ENCODE measurements around the gene KCNQ5. TPM values are rescaled to one million over a fixed set of nuclear protein-coding genes. Genes with fewer than 3 reads are reported as not detected.

KCNQ5 gene
- total and polyA plus RNA-seq, 2 of the 8 experiments (the other 6 are each of a cell fraction or from before 2014, with no cell fraction given) = 0.83 to 1.2 TPM

- Histone ChIP-seq H2BK20ac (ENCODE audit: low read length) (no peak overlapping the region), H3K27me3 (replicated peaks in 1 of 4; ENCODE audit: control insufficient read depth in 3 of 4, extremely low read depth in 1 of 4, insufficient read depth in 3 of 4, low read length in 3 of 4) (no peaks in the 10 kb centered on the region), H2BK15ac (ENCODE audit: low read length) (no peak overlapping the region), H3K4me1 (replicated peaks in 1 of 4; ENCODE audit: control insufficient read depth in 3 of 4, insufficient read depth in 4 of 4, low read length in 3 of 4) (no peaks in the 10 kb centered on the region), H3K79me1 (ENCODE audit: low read depth, low read length) (no peaks in the 10 kb centered on the region), H3K9me3 (ENCODE audit: insufficient read depth in 2 of 2, low read depth in 1 of 2, low read length in 1 of 2) (no peaks in the 10 kb centered on the region), H3K18ac (ENCODE audit: extremely low read depth, low read length) (no peak overlapping the region), H3K9ac (replicated peaks in 1 of 4; ENCODE audit: extremely low read depth in 1 of 4, low read depth in 3 of 4, low read length in 3 of 4) (no peak overlapping the region), H3K56ac (replicated peaks; ENCODE audit: insufficient read length, low read depth, low read length) (no peak overlapping the region), H3K14ac (ENCODE audit: insufficient read length) (no peak overlapping the region), H3K36me3 (ENCODE audit: control insufficient read depth in 2 of 4, insufficient read depth in 4 of 4, low read length in 3 of 4) (no peaks in the 10 kb centered on the region), H4K91ac (replicated peaks; ENCODE audit: insufficient read length, low read length) (no peak overlapping the region), H3K79me2 (ENCODE audit: control insufficient read depth in 1 of 2, insufficient read depth in 2 of 2, low read length in 2 of 2) (no peaks in the 10 kb centered on the region), H2BK12ac (ENCODE audit: low read depth, low read length) (no peak overlapping the region), H3K23ac (ENCODE audit: insufficient read length) (no peak overlapping the region), H2AK5ac (ENCODE audit: low read depth, low read length) (no peak overlapping the region), H3K4me2 (ENCODE audit: insufficient read depth in 1 of 2, low read depth in 2 of 2, low read length in 2 of 2) (0 out of 4 replicates have a peak overlapping the region, but pooled peaks of 1 of the 2 experiments have one; percentile 15), H3K4ac (replicated peaks; ENCODE audit: insufficient read length, low read depth, low read length) (no peak overlapping the region), H2AFZ (ENCODE audit: low read length) (peak overlapping the region; percentile 70), H3K4me3 (ENCODE audit: extremely low read depth in 1 of 4, insufficient read depth in 2 of 4, low read depth in 3 of 4, low read length in 4 of 4) (no peak overlapping the region), H4K20me1 (replicated peaks in 1 of 2; ENCODE audit: control insufficient read depth in 1 of 2, insufficient read depth in 2 of 2, low read length in 2 of 2) (no peaks in the 10 kb centered on the region), H3K27ac (ENCODE audit: low read depth, low read length) (no peak overlapping the region), H4K5ac (ENCODE audit: insufficient read length, low read depth, low read length) (no peak overlapping the region), H3K23me2 (ENCODE audit: low read depth, low read length) (no peaks in the 10 kb centered on the region), H2BK5ac (ENCODE audit: low read depth, low read length) (no peak overlapping the region), H4K8ac (ENCODE audit: extremely low read depth, insufficient read depth, low read length) (no peak overlapping the region), H2BK120ac (replicated peaks; ENCODE audit: low read depth, low read length) (no peak overlapping the region)
- ChIA-PET CTCF (ENCODE audit: partially characterized antibody) (interaction anchor here (0.6 to 13.4 kb wide), 39 partner anchors 11 to 718 kb away, joined by 3 to 168 read pairs (median 4); partner anchors contain the start of gene KCNQ5), POLR2A (ENCODE audit: partially characterized antibody) (no interaction called here)
- peak; percentile 53 to 94 for DNase-seq (ENCODE audit: low read depth in 1 of 2, low spot score in 2 of 2)
- WGBS, 2 experiments (ENCODE audit: extremely low coverage in 1 of 2, insufficient coverage in 1 of 2, insufficient read length in 1 of 2, insufficient replicate concordance in 2 of 2, low coverage in 1 of 2, low lambda C conversion rate in 2 of 2, missing lambda C conversion rate in 1 of 2) = 27% methylated on average over 14 of the region's 14 CpGs; no CpG with 5 or more reads in 1 of the 2 experiments
- peak; percentile 81 for FAIRE-seq
- no peak for TF ChIP-seq MAFK (IDR thresholded peaks at IDR 0.05; ENCODE audit: low read depth, low read length)
- peak; percentile 50; the same call in 1 of the 2 replicates for TF ChIP-seq CEBPB (IDR thresholded peaks at IDR 0.05; ENCODE audit: low read depth, low read length)
- no peak for TF ChIP-seq USF2 (IDR thresholded peaks at IDR 0.05; ENCODE audit: low read length)
- TF ChIP-seq NANOG (IDR thresholded peaks at IDR 0.05; ENCODE audit: insufficient read depth, low read depth, low read length, poor library complexity, severe bottlenecking) = peak; percentile 28
- TF ChIP-seq KDM4A (IDR thresholded peaks at IDR 0.05; ENCODE audit: low read depth, low read length, severe bottlenecking) = no peak
- TF ChIP-seq SIRT6 (IDR thresholded peaks at IDR 0.05; ENCODE audit: low read length) = no peak
- TF ChIP-seq TEAD4 (IDR thresholded peaks at IDR 0.05; ENCODE audit: low read depth, low read length) = peak; percentile 72
- TF ChIP-seq ZNF274 (IDR thresholded peaks at IDR 0.05; ENCODE audit: borderline replicate concordance, extremely low read depth, low read length) = no peak
Observed at GRCh38 chr6:73129653-73130443, 508.0 kb downstream of the KCNQ5 start.

Data from H1 (cell line).